Body of pancreas (tissue), 4 donors: ENCODE measurements around the gene VEZT.

ENCODE experiments used
- POLR2A ChIP-seq, 3 donors: fragments of 450-650 bp; IDR thresholded peaks; one replicate each; pipeline ENCODE4 v1.6.1; 2016; ENCODE audit warnings: antibody characterized with exemption in 3 of 3, mild to moderate bottlenecking in 2 of 3
- TF ChIP-seq, protein P1 (sequence below), 7 experiments: fragments of 450-650 bp in 4 of 7; fragments of 200-600 bp in 3 of 7; sonication (generic) in 3 of 7; IDR thresholded peaks; one replicate each; pipeline ENCODE4 v1.5.1; 2016 to 2019; ENCODE audit warnings: antibody characterized with exemption in 7 of 7

DNA sequence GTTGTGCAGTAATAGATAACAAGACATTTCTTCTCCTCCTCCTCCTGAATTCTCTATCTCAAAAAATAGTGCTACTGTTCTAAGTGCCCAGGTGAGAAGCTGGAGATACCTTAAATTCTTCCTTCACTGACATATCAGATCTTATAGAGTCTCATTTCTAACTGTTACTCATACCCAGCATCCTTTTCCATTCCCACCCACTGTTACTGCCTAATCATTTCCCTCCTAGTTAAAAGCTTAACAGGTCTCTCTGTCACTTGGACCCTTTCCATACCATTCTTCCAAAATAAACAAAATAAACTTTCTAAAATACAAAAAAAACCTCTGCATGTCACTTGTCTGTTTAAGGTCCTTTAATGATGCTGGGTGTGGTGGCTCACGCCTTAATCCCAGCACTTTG lies 124.4 kb downstream of the VEZT start:
- TF ChIP-seq, protein P1, sequence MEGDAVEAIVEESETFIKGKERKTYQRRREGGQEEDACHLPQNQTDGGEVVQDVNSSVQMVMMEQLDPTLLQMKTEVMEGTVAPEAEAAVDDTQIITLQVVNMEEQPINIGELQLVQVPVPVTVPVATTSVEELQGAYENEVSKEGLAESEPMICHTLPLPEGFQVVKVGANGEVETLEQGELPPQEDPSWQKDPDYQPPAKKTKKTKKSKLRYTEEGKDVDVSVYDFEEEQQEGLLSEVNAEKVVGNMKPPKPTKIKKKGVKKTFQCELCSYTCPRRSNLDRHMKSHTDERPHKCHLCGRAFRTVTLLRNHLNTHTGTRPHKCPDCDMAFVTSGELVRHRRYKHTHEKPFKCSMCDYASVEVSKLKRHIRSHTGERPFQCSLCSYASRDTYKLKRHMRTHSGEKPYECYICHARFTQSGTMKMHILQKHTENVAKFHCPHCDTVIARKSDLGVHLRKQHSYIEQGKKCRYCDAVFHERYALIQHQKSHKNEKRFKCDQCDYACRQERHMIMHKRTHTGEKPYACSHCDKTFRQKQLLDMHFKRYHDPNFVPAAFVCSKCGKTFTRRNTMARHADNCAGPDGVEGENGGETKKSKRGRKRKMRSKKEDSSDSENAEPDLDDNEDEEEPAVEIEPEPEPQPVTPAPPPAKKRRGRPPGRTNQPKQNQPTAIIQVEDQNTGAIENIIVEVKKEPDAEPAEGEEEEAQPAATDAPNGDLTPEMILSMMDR (IDR thresholded peaks at IDR 0.05) = no peak
- TF ChIP-seq POLR2A (IDR thresholded peaks at IDR 0.05) = no peak
